Activated T-cell treated with anti-CD3 and anti-CD28 coated beads, Interleukin-2, amount 50 U/mL, for 4 hours (primary cell): ENCODE measurements around the gene ZNF354B. TPM values are rescaled to one million over a fixed set of nuclear protein-coding genes. Genes with fewer than 3 reads are reported as not detected.
A peak's percentile ranks its signal among the peaks of the same experiment; 100 is the strongest.
"Not testable (repeated sequence)": the region's sequence is repeated elsewhere in the genome, so short reads cannot be mapped to it uniquely, and the experiment has no call there.

ENCODE experiments used
- ATAC-seq, 2 donors: fragments of 200-7000 bp; cut with Tn5 transposase; one replicate each; pipeline ENCODE4 v1.10.0; 2021
- DNase-seq: peaks from one replicate; pipeline ENCODE4 v3.0.0-alpha.2; 2020
- H3K27me3 Mint-ChIP-seq: one replicate; pipeline ENCODE4 v1.8.0; 2021; ENCODE audit warnings: low read depth, mixed read lengths
- H3K36me3 Mint-ChIP-seq: one replicate; pipeline ENCODE4 v1.8.0; 2022; ENCODE audit warnings: mixed read lengths; ENCODE audit not compliant: insufficient read depth
- H3K4me1 Mint-ChIP-seq: one replicate; pipeline ENCODE4 v1.8.0; 2021; ENCODE audit warnings: low read depth, mixed read lengths
- H3K4me3 Mint-ChIP-seq: one replicate; pipeline ENCODE4 v1.8.0; 2021; ENCODE audit warnings: mild to moderate bottlenecking, moderate library complexity, mixed read lengths
- H3K9me3 Mint-ChIP-seq: one replicate; pipeline ENCODE4 v1.8.0; 2021; ENCODE audit warnings: mixed read lengths
- total RNA-seq, 3 donors: library from RNA; stranded (reverse); gene quantifications; one replicate each; pipeline ENCODE4 v1.2.1, GENCODE V29; 2021

The ZNF354B gene
- 10 to 100 TPM; 11.1 to 12.4 (median 11.9) TPM for total RNA-seq

DNA sequence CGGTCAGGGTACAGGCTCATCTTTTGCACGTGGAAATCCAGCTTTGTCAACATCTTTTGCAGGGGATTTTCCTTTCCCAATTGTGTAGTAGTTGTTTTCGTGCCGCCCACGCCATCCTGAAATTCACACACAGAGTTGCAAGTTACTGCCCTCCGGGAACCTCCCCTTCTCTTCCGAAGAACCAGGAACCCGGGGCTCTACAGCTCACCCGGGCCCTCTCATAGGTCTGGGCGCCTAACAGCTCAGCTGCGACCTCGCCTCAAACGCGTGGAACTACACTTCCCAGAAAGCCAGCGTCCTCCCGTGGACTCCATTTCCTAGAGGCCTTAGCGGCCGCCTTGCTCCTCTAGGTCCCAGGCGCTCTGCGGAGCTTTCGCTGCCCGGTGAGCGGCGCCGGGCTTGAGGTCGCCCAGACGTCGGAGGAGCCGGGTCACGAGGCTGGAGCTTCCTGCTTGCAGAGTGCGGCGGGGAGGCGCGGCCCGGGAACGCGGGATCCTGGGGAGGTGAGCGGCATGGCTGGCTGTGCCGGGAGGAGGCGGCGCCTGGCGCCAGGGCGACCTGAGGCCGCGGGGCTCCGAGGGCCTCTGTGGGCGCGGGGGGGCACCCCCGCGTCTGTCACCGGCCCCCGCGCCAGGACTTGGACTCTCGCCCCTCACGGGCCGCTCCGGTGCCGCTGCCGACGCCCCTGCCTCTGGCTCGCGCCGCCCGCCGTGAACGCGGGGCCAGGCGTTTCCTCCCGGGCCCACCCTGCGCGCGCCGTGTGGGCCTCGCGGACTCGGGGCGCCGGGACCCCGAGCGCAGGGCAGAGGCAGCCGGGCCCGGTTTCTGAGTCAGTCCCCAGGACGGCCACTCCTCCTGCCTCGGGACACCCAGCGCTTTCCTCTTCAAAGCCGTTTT is at the start of gene ZNF354B:
Gene ZNF354B, plus strand, starts transcription at position 329 of the 897 bp plus-strand sequence. CDS start 1,095 bp downstream, outside the sequence.
- ATAC-seq (peak; percentile 98), DNase-seq (peak; percentile 77)
- Mint-ChIP-seq H3K27me3 (no peaks in the 10 kb centered on the region), H3K4me3 (peak within 1 kb of the TSS; percentile 86), H3K36me3 (peaks cover 18% of the 10 kb centered on the region), H3K4me1 (peaks cover 23% of the 10 kb centered on the region), H3K9me3 (no peaks in the 10 kb centered on the region)

DNA sequence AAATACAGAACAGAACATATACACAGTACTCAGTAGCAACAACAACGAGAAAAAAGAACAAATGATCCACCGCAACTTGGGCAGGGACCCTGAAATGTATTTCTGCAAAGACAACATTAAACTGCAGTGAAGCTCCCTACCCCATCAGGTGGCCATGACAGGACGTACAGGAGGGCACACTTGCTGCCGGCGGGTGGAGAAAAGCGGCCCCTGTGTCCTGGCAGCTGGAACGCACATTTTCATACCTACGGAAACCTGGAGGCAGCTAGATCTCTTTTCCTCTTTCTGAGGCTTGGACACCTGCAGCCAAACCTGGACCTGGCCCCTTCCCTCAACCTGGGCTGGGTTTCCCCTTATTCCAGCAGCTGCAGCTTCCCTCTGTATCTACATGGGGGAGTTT is 42.2 kb upstream of the ZNF354B start:
- Mint-ChIP-seq H3K27me3 (peaks cover 3% of the 10 kb centered on the region), H3K36me3 (no peaks in the 10 kb centered on the region), H3K4me1 (no peaks in the 10 kb centered on the region), H3K9me3 (no peaks in the 10 kb centered on the region), H3K4me3 (no peak overlapping the region)
- DNase-seq: no peak
- ATAC-seq: no peak

DNA sequence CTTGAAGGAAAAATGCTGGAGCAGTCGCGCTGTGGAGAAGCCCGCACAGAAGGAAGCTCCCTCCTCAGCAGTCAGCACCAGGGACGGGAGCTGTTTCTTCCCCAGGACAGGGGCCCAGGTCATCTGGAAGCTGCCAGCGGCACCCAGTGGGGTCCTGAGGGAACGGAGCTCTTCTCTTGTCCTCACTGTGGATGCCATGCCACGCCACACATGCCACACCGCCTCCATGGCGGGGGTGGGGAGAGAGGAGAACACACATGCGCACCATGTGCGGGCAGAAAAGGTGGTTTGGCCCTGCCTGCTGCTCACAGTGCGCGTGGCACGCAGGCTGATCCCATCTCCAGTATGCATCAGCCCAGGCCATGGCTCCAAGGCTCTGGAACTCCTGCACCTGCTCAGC is 41.7 kb upstream of the ZNF354B start:
- ATAC-seq: no peak
- no peaks in the 10 kb centered on the region for H3K4me1 Mint-ChIP-seq

DNA sequence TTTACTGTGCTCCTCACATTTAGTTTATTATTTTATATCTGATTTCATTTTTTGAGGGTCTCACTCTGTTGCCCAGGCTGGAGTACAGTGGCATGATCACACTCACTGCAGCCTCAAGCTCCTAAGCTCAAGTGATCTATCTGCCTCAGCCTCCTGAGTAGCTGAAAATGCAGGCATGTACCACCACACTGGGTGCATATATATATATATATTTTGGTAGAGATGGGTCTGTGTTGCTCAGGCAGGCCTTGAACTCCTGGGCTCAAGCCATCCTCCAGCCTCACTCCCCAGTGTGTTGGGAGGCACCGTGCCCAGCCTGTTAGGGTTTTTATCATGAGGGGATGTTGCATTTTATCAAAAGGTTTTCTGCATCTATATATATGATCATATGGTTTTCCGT is 39.8 kb upstream of the ZNF354B start:
- no peak overlapping the region for H3K4me3 Mint-ChIP-seq
- peaks cover 7% of the 10 kb centered on the region for H3K27me3 Mint-ChIP-seq
- no peak for DNase-seq
- no peaks in the 10 kb centered on the region for H3K9me3 Mint-ChIP-seq
- H3K36me3 Mint-ChIP-seq: no peaks in the 10 kb centered on the region
- no peak for ATAC-seq
- no peaks in the 10 kb centered on the region for H3K4me1 Mint-ChIP-seq

More for the DNA sequence above, 41.7 kb upstream of the ZNF354B start:
- Mint-ChIP-seq H3K36me3 (no peaks in the 10 kb centered on the region), H3K27me3 (peaks cover 3% of the 10 kb centered on the region), H3K9me3 (no peaks in the 10 kb centered on the region), H3K4me3 (no peak overlapping the region)
- DNase-seq: no peak

DNA sequence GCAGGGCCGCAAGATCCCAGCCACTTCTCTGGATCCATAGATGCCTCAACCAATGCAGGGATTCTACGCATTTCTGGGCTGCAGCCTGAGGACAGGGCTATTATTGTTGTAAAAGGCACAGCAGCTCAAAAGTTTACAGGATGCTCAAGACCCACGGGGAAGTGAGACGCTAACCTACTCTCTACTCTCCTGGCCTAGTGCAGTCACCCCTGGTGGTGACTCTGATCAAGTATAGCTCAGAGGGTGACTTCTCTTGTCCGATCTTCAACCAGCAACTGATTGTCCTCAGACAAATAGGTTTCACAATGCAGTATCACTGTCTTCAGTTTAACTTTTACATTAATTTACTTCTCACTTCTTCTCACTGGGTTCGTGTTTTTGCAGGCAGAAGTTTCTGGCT is 34.3 kb upstream of the ZNF354B start:
- no peaks in the 10 kb centered on the region for H3K36me3 Mint-ChIP-seq
- no peaks in the 10 kb centered on the region for H3K9me3 Mint-ChIP-seq
- H3K4me1 Mint-ChIP-seq: no peaks in the 10 kb centered on the region
- peaks cover 14% of the 10 kb centered on the region for H3K27me3 Mint-ChIP-seq
- no peak overlapping the region for H3K4me3 Mint-ChIP-seq
- no peak for DNase-seq
- no peak for ATAC-seq

DNA sequence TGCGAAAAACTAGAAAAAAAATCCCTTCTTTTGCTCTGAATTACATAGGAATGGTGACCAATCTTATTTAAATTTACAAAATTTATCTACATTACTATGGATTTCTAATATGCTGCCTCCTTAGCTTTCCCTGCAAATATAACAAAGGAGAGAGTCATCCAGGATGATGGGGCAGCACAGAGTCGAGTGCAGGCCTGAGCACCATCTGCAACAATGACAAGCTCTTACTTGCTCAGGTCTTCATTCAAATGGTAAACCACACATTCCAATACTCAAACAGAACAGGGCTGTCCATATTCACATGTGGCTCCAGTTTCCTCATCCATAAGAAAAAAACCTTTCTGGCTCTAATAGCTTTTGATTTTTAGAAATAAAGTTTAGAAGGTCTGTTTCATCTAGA is 33.5 kb upstream of the ZNF354B start:
- no peak overlapping the region for H3K4me3 Mint-ChIP-seq
- H3K36me3 Mint-ChIP-seq: no peaks in the 10 kb centered on the region
- DNase-seq (no peak), ATAC-seq (no peak)
- peaks cover 12% of the 10 kb centered on the region for H3K27me3 Mint-ChIP-seq
- H3K9me3 Mint-ChIP-seq: no peaks in the 10 kb centered on the region
- H3K4me1 Mint-ChIP-seq: no peaks in the 10 kb centered on the region

DNA sequence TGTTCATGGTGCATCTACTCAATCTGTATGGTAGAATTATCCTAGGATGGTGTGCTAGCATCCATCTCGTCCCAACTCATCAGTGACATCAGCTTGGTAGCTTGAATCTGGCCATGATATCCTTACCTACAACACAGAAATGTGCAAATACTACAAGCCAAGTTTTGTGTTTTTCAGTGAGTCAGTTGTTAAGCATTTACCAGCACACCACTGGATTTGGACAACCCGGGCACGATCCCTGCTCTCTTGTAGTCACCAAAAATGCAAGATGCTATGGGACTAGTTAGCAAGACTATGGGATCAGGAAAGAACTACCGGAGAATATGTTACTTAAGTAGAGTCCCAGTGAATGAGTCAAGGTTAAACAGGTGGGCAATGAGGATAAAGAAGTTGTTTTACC is 32.1 kb upstream of the ZNF354B start:
- DNase-seq (no peak), ATAC-seq (no peak)
- Mint-ChIP-seq H3K27me3 (peaks cover 11% of the 10 kb centered on the region), H3K4me1 (no peaks in the 10 kb centered on the region), H3K4me3 (no peak overlapping the region), H3K9me3 (no peaks in the 10 kb centered on the region), H3K36me3 (no peaks in the 10 kb centered on the region)

GRCh38 chr5:178831049-178831448 is 28.7 kb upstream of the ZNF354B start:
- H3K4me3 Mint-ChIP-seq: no peak overlapping the region
- H3K27me3 Mint-ChIP-seq: peaks cover 6% of the 10 kb centered on the region
- DNase-seq (no peak), ATAC-seq (no peak)
- H3K9me3 Mint-ChIP-seq: no peaks in the 10 kb centered on the region
- H3K36me3 Mint-ChIP-seq: no peaks in the 10 kb centered on the region
- H3K4me1 Mint-ChIP-seq: no peaks in the 10 kb centered on the region

DNA sequence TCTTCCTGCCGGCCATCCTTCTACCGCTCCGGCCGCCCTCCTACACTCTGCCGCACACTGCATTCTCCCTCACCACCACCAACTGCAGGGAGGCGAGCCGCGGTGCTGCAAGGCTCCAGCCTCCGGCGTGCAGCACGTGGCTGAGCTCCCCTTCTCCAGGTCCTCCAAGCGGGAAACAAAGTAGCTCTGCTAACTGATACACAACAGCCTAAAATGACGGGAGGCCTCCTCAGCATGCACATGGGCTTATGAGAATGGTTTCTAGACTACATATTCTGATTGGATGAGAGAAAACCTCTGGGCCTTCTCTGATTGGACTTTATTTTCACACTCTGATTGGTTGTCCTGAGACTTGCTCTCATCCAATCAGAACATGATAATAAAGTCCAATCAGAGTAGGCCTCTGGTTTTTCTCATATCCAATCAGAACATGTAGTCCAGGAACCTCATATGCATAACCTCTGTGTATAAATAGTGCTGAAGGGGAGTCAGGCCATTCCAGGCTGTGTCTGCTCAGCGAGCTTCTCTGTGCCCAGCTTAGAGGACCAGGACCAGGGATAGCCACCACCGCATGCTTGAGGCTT is 27.0 kb upstream of the ZNF354B start:
- Mint-ChIP-seq H3K27me3 (peaks cover 4% of the 10 kb centered on the region), H3K36me3 (no peaks in the 10 kb centered on the region), H3K4me3 (no peak overlapping the region), H3K9me3 (no peaks in the 10 kb centered on the region), H3K4me1 (no peaks in the 10 kb centered on the region)
- ATAC-seq: no peak
- DNase-seq: no peak

DNA sequence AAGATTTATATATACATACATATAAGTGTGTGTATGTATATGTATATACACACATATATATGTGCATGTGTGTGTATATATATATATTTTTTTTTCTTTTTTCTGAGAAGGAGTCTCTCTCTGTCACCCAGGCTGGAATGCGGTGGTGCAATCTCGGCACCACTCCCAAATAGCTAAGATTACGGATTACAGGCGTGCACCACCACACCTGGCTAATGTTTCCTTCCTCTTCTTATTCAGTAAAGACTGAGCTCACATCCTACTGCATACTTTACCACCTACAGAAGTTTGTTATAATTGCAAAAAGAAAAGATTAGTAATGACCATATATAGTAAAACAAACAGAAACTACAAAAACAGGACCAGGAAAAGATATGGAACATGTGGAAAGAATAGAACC is 23.1 kb upstream of the ZNF354B start:
- Mint-ChIP-seq H3K4me1 (no peaks in the 10 kb centered on the region), H3K27me3 (peaks cover 2% of the 10 kb centered on the region), H3K36me3 (no peaks in the 10 kb centered on the region), H3K9me3 (no peaks in the 10 kb centered on the region), H3K4me3 (no peak overlapping the region)
- ATAC-seq: no peak
- DNase-seq: no peak

DNA sequence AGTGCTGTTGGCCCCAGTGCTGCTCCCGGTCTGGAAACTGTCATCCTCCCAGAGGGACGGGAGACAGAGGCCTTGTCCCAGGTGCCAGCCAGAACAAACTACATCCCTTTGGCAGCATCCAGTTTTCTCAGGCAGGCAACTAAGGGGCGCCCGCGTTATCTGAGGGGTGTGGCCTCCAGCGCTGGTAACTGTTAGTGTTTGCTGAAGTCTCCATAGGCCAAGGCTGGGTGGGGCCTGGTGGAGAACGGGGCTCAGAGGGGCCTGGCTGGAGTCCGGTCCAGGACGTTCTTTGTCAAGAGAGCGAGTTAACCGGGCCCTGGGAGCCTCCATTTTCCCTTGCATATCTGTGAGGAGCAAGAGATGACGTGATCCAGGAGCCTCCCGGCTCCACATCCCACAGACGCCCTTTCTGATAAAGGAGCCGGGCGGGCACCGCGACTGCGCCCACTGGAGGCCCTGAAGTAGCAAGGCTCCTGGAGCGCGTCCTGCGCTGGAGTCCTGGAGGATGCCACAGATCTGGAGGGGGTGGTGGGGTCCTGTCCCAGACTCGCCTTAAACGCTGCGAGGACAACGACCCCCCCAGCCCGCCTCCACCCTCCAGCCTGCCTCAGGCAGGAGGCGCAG is 20.9 kb upstream of the ZNF354B start:
- H3K4me3 Mint-ChIP-seq, H3K27me3 Mint-ChIP-seq, H3K4me1 Mint-ChIP-seq, H3K9me3 Mint-ChIP-seq, H3K36me3 Mint-ChIP-seq, DNase-seq, ATAC-seq: not testable (repeated sequence)

- Mint-ChIP-seq H3K9me3 (no peaks in the 10 kb centered on the region), H3K27me3 (no peaks in the 10 kb centered on the region), H3K36me3 (no peaks in the 10 kb centered on the region), H3K4me1 (no peaks in the 10 kb centered on the region), H3K4me3 (no peak overlapping the region)
- DNase-seq: peak; percentile 36
- peak; percentile 56 to 57 for ATAC-seq
These were observed 20.4 kb upstream of the ZNF354B start for GRCh38 chr5:178839319-178839704.

DNA sequence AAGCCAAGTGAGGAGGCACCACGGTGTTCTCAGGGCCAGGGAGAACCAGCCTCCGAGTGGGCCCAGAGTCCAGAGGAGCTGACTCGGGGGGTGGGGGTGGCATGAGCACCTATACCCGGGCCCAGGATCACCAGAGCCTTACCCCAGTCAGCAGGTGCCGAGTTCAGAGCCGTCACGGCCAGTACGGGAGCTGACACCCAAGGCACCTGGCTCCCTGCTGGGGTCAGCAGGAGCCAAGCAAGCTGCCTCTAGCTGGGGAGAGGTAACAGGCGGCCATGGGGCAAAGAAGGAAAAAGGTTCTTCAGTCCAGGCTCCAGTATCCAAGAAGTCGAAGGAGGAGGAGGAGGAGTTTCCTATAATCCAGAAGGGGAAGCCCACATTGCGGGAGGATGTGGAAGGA is 19.4 kb upstream of the ZNF354B start:
- not testable (repeated sequence) for DNase-seq, H3K27me3 Mint-ChIP-seq, H3K4me3 Mint-ChIP-seq, H3K9me3 Mint-ChIP-seq, H3K36me3 Mint-ChIP-seq, ATAC-seq, H3K4me1 Mint-ChIP-seq

GRCh38 chr5:178849316-178849715 is 10.4 kb upstream of the ZNF354B start:
- no peaks in the 10 kb centered on the region for H3K9me3 Mint-ChIP-seq
- H3K4me1 Mint-ChIP-seq: no peaks in the 10 kb centered on the region
- no peak overlapping the region for H3K4me3 Mint-ChIP-seq
- ATAC-seq (no peak), DNase-seq (no peak)
- H3K36me3 Mint-ChIP-seq: no peaks in the 10 kb centered on the region
- peaks cover 12% of the 10 kb centered on the region for H3K27me3 Mint-ChIP-seq

DNA sequence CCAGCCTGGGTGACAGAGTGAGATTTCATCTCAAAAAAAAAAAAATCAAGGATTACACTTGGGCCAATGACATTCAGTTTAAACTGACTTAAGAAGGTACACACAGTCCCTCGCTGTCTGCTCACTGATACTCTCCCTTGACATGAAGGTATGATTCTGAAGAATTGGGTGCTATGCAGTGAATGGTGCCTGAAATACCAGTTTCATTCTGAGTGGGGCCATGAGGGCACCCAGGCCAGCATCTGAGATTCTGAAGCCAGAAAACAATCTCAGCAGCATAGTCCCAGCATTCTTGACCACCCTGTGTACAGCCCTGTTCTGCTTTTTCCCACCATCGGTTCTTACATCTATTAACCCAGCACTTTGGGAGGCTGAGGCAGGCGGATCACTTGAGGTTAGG is 7.8 kb upstream of the ZNF354B start:
- H3K4me3 Mint-ChIP-seq: no peak overlapping the region
- no peak for DNase-seq
- H3K9me3 Mint-ChIP-seq: no peaks in the 10 kb centered on the region
- H3K36me3 Mint-ChIP-seq: no peaks in the 10 kb centered on the region
- peaks cover 13% of the 10 kb centered on the region for H3K27me3 Mint-ChIP-seq
- H3K4me1 Mint-ChIP-seq: no peaks in the 10 kb centered on the region
- ATAC-seq: no peak
